Measurements from ENCODE around the gene PPP6R1. TPM values are rescaled to one million over a fixed set of nuclear protein-coding genes. Genes with fewer than 3 reads are reported as not detected.

PPP6R1 gene
- total RNA-seq, 4 donors from 2014 or later: 14.6 to 47.9 (median 39.6) TPM

- Histone ChIP-seq H3K9me3 (no peaks in the 10 kb centered on the region), H3K27me3 (peaks cover 0 to 9% (median 0%) of the 10 kb centered on the region in 3 donors), H3K27ac (no peak overlapping the region), H3K4me3 (no peak overlapping the region), H3K36me3 (no peaks in the 10 kb centered on the region), H3K4me1 (no peaks in the 10 kb centered on the region)
- in situ Hi-C loops (cut with MboI; ENCODE audit: low sequenced_read_pairs in 4 of 4) (loop anchor here in 1 of 4 donors (25.0 kb wide), 1 partner anchor 127 kb away; the partner anchor contains the start of gene UBE2S), intact Hi-C loops (cut with DNase I; ENCODE audit: low total_unique reads) (no loop called here)
- no peak for ATAC-seq
- DNase-seq: no peak
- TF ChIP-seq POLR2A (IDR thresholded peaks at IDR 0.05): no peak
- no peak for TF ChIP-seq CTCF (IDR thresholded peaks at IDR 0.05 in 4 of 5, conservative IDR thresholded peaks at IDR 0.05 in 1 of 5)
Measured at GRCh38 chr19:55285229-55285890, 26.5 kb upstream of the PPP6R1 start.

GRCh38 chr19:55284405-55285058 is 25.7 kb upstream of the PPP6R1 start:
- TF ChIP-seq CTCF (IDR thresholded peaks at IDR 0.05 in 4 of 5, conservative IDR thresholded peaks at IDR 0.05 in 1 of 5) (no peak), POLR2A (IDR thresholded peaks at IDR 0.05) (no peak)
- in situ Hi-C loops (cut with MboI; ENCODE audit: low sequenced_read_pairs in 4 of 4): loop anchor here in 1 of 4 donors (25.0 kb wide), 1 partner anchor 128 kb away; the partner anchor contains the start of gene UBE2S
- ATAC-seq (no peak), DNase-seq (no peak)
- Histone ChIP-seq H3K9me3 (no peaks in the 10 kb centered on the region), H3K27me3 (peaks cover 0 to 9% (median 0%) of the 10 kb centered on the region in 3 donors), H3K4me1 (peaks cover 0 to 1% of the 10 kb centered on the region in 2 donors), H3K4me3 (peak overlapping the region in 2 of 4 donors; percentile 15 to 27), H3K27ac (peak overlapping the region in 1 of 4 donors; percentile 26), H3K36me3 (no peaks in the 10 kb centered on the region)
- intact Hi-C loops (cut with DNase I; ENCODE audit: low total_unique reads): no loop called here

- H3K27me3 ChIP-seq: peaks cover 0 to 9% (median 0%) of the 10 kb centered on the region in 3 donors
- H3K9me3 ChIP-seq: no peaks in the 10 kb centered on the region
- DNase-seq (no peak), ATAC-seq (no peak)
- in situ Hi-C loops (cut with MboI; ENCODE audit: low sequenced_read_pairs in 4 of 4) (loop anchor here in 1 of 4 donors (25.0 kb wide), 1 partner anchor 129 kb away; the partner anchor contains the start of gene UBE2S), intact Hi-C loops (cut with DNase I; ENCODE audit: low total_unique reads) (no loop called here)
- H3K36me3 ChIP-seq: no peaks in the 10 kb centered on the region
- peaks cover 7 to 8% of the 10 kb centered on the region in 2 donors for H3K4me1 ChIP-seq
- peak within 1 kb of the TSS in 2 of 4 donors; percentile 15 to 27 for H3K4me3 ChIP-seq
- TF ChIP-seq CTCF (IDR thresholded peaks at IDR 0.05 in 4 of 5, conservative IDR thresholded peaks at IDR 0.05 in 1 of 5) (no peak), POLR2A (IDR thresholded peaks at IDR 0.05) (no peak)
- H3K27ac ChIP-seq: peak within 1 kb of the TSS in 1 of 4 donors; percentile 26
Measured at GRCh38 chr19:55283548-55284377, 24.9 kb upstream of the PPP6R1 start, which contains the start of gene BRSK1. TSS of gene BRSK1 (plus strand) at chr19:55283997. CDS start at chr19:55284443, 446 bp downstream.

All from gastrocnemius medialis (tissue), 4 donors.